HUES48 (cell line): ENCODE results near the gene NCOA1.
A peak's percentile ranks its signal among the peaks of the same experiment; 100 is the strongest.

Experiments used
- H3K27ac ChIP-seq: one replicate; pipeline ENCODE4 v1.7.0; 2013; ENCODE audit warnings: low read depth, low read length, inconsistent platforms
- H3K27me3 ChIP-seq: 2 replicates; pipeline ENCODE4 v1.6.1; 2013; ENCODE audit warnings: mild to moderate bottlenecking, low read length; ENCODE audit not compliant: control insufficient read depth, insufficient read depth
- H3K36me3 ChIP-seq: 2 replicates; pipeline ENCODE4 v1.6.1; 2013; ENCODE audit warnings: low read length; ENCODE audit not compliant: control insufficient read depth, insufficient read depth
- H3K4me1 ChIP-seq: 2 replicates; pipeline ENCODE4 v1.6.1; 2013; ENCODE audit warnings: mild to moderate bottlenecking, low read length; ENCODE audit not compliant: control insufficient read depth, insufficient read depth
- H3K4me3 ChIP-seq: 2 replicates; pipeline ENCODE4 v1.5.1; 2013; ENCODE audit warnings: mild to moderate bottlenecking, low read depth, low read length
- H3K9ac ChIP-seq: 2 replicates; pipeline ENCODE4 v1.6.1; 2013; ENCODE audit warnings: mild to moderate bottlenecking, low read depth, low read length, moderate library complexity
- H3K9me3 ChIP-seq: 2 replicates; pipeline ENCODE4 v1.6.1; 2013; ENCODE audit warnings: low read length; ENCODE audit not compliant: control insufficient read depth, insufficient read depth

NCOA1 gene

GRCh38 chr2:24628746-24629145, 137.7 kb downstream of the NCOA1 start:
- H3K27me3 ChIP-seq: no peaks in the 10 kb centered on the region
- H3K4me1 ChIP-seq: no peaks in the 10 kb centered on the region
- no peak overlapping the region for H3K9ac ChIP-seq
- no peaks in the 10 kb centered on the region for H3K9me3 ChIP-seq
- H3K27ac ChIP-seq: no peak overlapping the region
- no peaks in the 10 kb centered on the region for H3K36me3 ChIP-seq
- no peak overlapping the region for H3K4me3 ChIP-seq

- Histone ChIP-seq H3K4me3 (no peak overlapping the region), H3K27ac (no peak overlapping the region), H3K36me3 (no peaks in the 10 kb centered on the region), H3K4me1 (no peaks in the 10 kb centered on the region), H3K9ac (no peak overlapping the region), H3K27me3 (no peaks in the 10 kb centered on the region), H3K9me3 (no peaks in the 10 kb centered on the region)
Observed at GRCh38 chr2:24632172-24632571, 141.1 kb downstream of the NCOA1 start.

- Histone ChIP-seq H3K36me3 (no peaks in the 10 kb centered on the region), H3K4me3 (no peak overlapping the region), H3K27ac (no peak overlapping the region), H3K9me3 (no peaks in the 10 kb centered on the region), H3K9ac (no peak overlapping the region), H3K27me3 (no peaks in the 10 kb centered on the region), H3K4me1 (no peaks in the 10 kb centered on the region)
Observed at GRCh38 chr2:24635181-24635580, 144.1 kb downstream of the NCOA1 start.

- Histone ChIP-seq H3K9ac (no peak overlapping the region), H3K4me1 (no peaks in the 10 kb centered on the region), H3K4me3 (no peak overlapping the region), H3K27me3 (no peaks in the 10 kb centered on the region), H3K9me3 (no peaks in the 10 kb centered on the region), H3K27ac (no peak overlapping the region), H3K36me3 (no peaks in the 10 kb centered on the region)
Observed at GRCh38 chr2:24638568-24638967, 147.5 kb downstream of the NCOA1 start.

- no peak overlapping the region for H3K9ac ChIP-seq
- H3K4me1 ChIP-seq: no peaks in the 10 kb centered on the region
- no peak overlapping the region for H3K27ac ChIP-seq
- H3K27me3 ChIP-seq: no peaks in the 10 kb centered on the region
- no peaks in the 10 kb centered on the region for H3K36me3 ChIP-seq
- no peak overlapping the region for H3K4me3 ChIP-seq
- no peaks in the 10 kb centered on the region for H3K9me3 ChIP-seq
Observed at GRCh38 chr2:24642351-24642750, 151.3 kb downstream of the NCOA1 start.

- no peaks in the 10 kb centered on the region for H3K27me3 ChIP-seq
- no peaks in the 10 kb centered on the region for H3K36me3 ChIP-seq
- H3K4me3 ChIP-seq: no peak overlapping the region
- no peak overlapping the region for H3K9ac ChIP-seq
- H3K4me1 ChIP-seq: no peaks in the 10 kb centered on the region
- H3K9me3 ChIP-seq: no peaks in the 10 kb centered on the region
- H3K27ac ChIP-seq: no peak overlapping the region
Observed at GRCh38 chr2:24643051-24643450, 152.0 kb downstream of the NCOA1 start.

- H3K9me3 ChIP-seq: no peaks in the 10 kb centered on the region
- no peak overlapping the region for H3K9ac ChIP-seq
- no peak overlapping the region for H3K4me3 ChIP-seq
- H3K36me3 ChIP-seq: no peaks in the 10 kb centered on the region
- no peak overlapping the region for H3K27ac ChIP-seq
- no peaks in the 10 kb centered on the region for H3K4me1 ChIP-seq
- H3K27me3 ChIP-seq: no peaks in the 10 kb centered on the region
Observed at GRCh38 chr2:24644032-24644431, 153.0 kb downstream of the NCOA1 start.

GRCh38 chr2:24650997-24651642, 160.1 kb downstream of the NCOA1 start:
- H3K9me3 ChIP-seq: no peaks in the 10 kb centered on the region
- no peak overlapping the region for H3K9ac ChIP-seq
- no peak overlapping the region for H3K27ac ChIP-seq
- H3K4me3 ChIP-seq: no peak overlapping the region
- peaks cover 15% of the 10 kb centered on the region for H3K4me1 ChIP-seq
- no peaks in the 10 kb centered on the region for H3K27me3 ChIP-seq
- H3K36me3 ChIP-seq: no peaks in the 10 kb centered on the region

- H3K27me3 ChIP-seq: no peaks in the 10 kb centered on the region
- no peaks in the 10 kb centered on the region for H3K36me3 ChIP-seq
- H3K9me3 ChIP-seq: no peaks in the 10 kb centered on the region
- peaks cover 15% of the 10 kb centered on the region for H3K4me1 ChIP-seq
- no peak overlapping the region for H3K4me3 ChIP-seq
- H3K9ac ChIP-seq: no peak overlapping the region
- no peak overlapping the region for H3K27ac ChIP-seq
Observed at GRCh38 chr2:24651643-24652003, 160.6 kb downstream of the NCOA1 start.

GRCh38 chr2:24652265-24653182, 161.5 kb downstream of the NCOA1 start:
- H3K9ac ChIP-seq: no peak overlapping the region
- peak overlapping the region; percentile 34 for H3K27ac ChIP-seq
- H3K4me1 ChIP-seq: peaks cover 15% of the 10 kb centered on the region
- no peaks in the 10 kb centered on the region for H3K9me3 ChIP-seq
- no peak overlapping the region for H3K4me3 ChIP-seq
- no peaks in the 10 kb centered on the region for H3K27me3 ChIP-seq
- H3K36me3 ChIP-seq: no peaks in the 10 kb centered on the region

- Histone ChIP-seq H3K27ac (no peak overlapping the region), H3K9me3 (no peaks in the 10 kb centered on the region), H3K4me3 (no peak overlapping the region), H3K9ac (no peak overlapping the region), H3K36me3 (no peaks in the 10 kb centered on the region), H3K4me1 (peaks cover 17% of the 10 kb centered on the region), H3K27me3 (no peaks in the 10 kb centered on the region)
Observed at GRCh38 chr2:24657818-24658217, 166.8 kb downstream of the NCOA1 start.
